LoVo (cell line): ENCODE results near the gene FAM149B1.

Experiments used
- DNase-seq: peaks from one replicate; pipeline ENCODE4 v3.0.0-alpha.2; 2016; ENCODE audit warnings: low spot score

The FAM149B1 gene

GRCh38 chr10:73287441-73287840 lies 119.5 kb downstream of the FAM149B1 start:
- no peak for DNase-seq

- no peak for DNase-seq
Measured at GRCh38 chr10:73289958-73290357, 122.0 kb downstream of the FAM149B1 start.

GRCh38 chr10:73293461-73293860 lies 125.5 kb downstream of the FAM149B1 start:
- DNase-seq, result no peak
